ENCODE measurements around the gene SLC2A14. TPM values are rescaled to one million over a fixed set of nuclear protein-coding genes. Genes with fewer than 3 reads are reported as not detected.
A peak's percentile ranks its signal among the peaks of the same experiment; 100 is the strongest.
"Not testable (repeated sequence)": the region's sequence is repeated elsewhere in the genome, so short reads cannot be mapped to it uniquely, and the experiment has no call there.

Gene SLC2A14
- total RNA-seq, 1 donor = under 0.01 TPM

- no peaks in the 10 kb centered on the region for H3K9me3 ChIP-seq (ENCODE audit: low read depth, low read length)
- no peaks in the 10 kb centered on the region for H3K27me3 ChIP-seq (ENCODE audit: insufficient read depth, low read length)
- no peaks in the 10 kb centered on the region for H3K36me3 ChIP-seq (ENCODE audit: insufficient read depth, low read length)
- no peak overlapping the region for H3K4me2 ChIP-seq (ENCODE audit: insufficient read depth, low read length)
- no peak overlapping the region for H3K4me3 ChIP-seq (ENCODE audit: insufficient read depth, low read length)
- no peak overlapping the region for H3K27ac ChIP-seq (ENCODE audit: low read depth, low read length)
- H3K4me1 ChIP-seq (ENCODE audit: insufficient read depth, low read length) = peaks cover 10% of the 10 kb centered on the region
- peak; percentile 83 for DNase-seq (ENCODE audit: insufficient read length, low spot score, missing footprints)
- H2AFZ ChIP-seq (ENCODE audit: low read length) = no peak overlapping the region
- no peaks in the 10 kb centered on the region for H3K79me2 ChIP-seq (ENCODE audit: insufficient read depth, low read length)
- TF ChIP-seq, protein P1, sequence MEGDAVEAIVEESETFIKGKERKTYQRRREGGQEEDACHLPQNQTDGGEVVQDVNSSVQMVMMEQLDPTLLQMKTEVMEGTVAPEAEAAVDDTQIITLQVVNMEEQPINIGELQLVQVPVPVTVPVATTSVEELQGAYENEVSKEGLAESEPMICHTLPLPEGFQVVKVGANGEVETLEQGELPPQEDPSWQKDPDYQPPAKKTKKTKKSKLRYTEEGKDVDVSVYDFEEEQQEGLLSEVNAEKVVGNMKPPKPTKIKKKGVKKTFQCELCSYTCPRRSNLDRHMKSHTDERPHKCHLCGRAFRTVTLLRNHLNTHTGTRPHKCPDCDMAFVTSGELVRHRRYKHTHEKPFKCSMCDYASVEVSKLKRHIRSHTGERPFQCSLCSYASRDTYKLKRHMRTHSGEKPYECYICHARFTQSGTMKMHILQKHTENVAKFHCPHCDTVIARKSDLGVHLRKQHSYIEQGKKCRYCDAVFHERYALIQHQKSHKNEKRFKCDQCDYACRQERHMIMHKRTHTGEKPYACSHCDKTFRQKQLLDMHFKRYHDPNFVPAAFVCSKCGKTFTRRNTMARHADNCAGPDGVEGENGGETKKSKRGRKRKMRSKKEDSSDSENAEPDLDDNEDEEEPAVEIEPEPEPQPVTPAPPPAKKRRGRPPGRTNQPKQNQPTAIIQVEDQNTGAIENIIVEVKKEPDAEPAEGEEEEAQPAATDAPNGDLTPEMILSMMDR (IDR thresholded peaks at IDR 0.05; ENCODE audit: extremely low read depth, low read depth, low read length) = peak; percentile 98
- H4K20me1 ChIP-seq (ENCODE audit: insufficient read depth, low read length) = no peaks in the 10 kb centered on the region
Measured at GRCh38 chr12:7806863-7807487, 65.7 kb downstream of the SLC2A14 start.

- DNase-seq (ENCODE audit: insufficient read length, low spot score, missing footprints) = not testable (repeated sequence)
Measured at GRCh38 chr12:7806319-7806718, 66.4 kb downstream of the SLC2A14 start.

GRCh38 chr12:7801460-7801859 is 71.3 kb downstream of the SLC2A14 start:
- H3K27ac ChIP-seq (ENCODE audit: low read depth, low read length) = no peak overlapping the region
- H3K4me1 ChIP-seq (ENCODE audit: insufficient read depth, low read length) = peaks cover 9% of the 10 kb centered on the region
- DNase-seq (ENCODE audit: insufficient read length, low spot score, missing footprints) = no peak
- H3K4me2 ChIP-seq (ENCODE audit: insufficient read depth, low read length) = no peak overlapping the region
- H3K79me2 ChIP-seq (ENCODE audit: insufficient read depth, low read length) = no peaks in the 10 kb centered on the region
- no peak overlapping the region for H2AFZ ChIP-seq (ENCODE audit: low read length)
- H3K9me3 ChIP-seq (ENCODE audit: low read depth, low read length) = no peaks in the 10 kb centered on the region
- no peaks in the 10 kb centered on the region for H3K36me3 ChIP-seq (ENCODE audit: insufficient read depth, low read length)
- TF ChIP-seq, protein P1 (IDR thresholded peaks at IDR 0.05; ENCODE audit: extremely low read depth, low read depth, low read length) = no peak
- H4K20me1 ChIP-seq (ENCODE audit: insufficient read depth, low read length) = no peaks in the 10 kb centered on the region
- no peaks in the 10 kb centered on the region for H3K27me3 ChIP-seq (ENCODE audit: insufficient read depth, low read length)
- no peak overlapping the region for H3K4me3 ChIP-seq (ENCODE audit: insufficient read depth, low read length)

More at GRCh38 chr12:7806319-7806718, 66.4 kb downstream of the SLC2A14 start:
- H3K4me3 ChIP-seq (ENCODE audit: insufficient read depth, low read length); H3K4me1 ChIP-seq (ENCODE audit: insufficient read depth, low read length); H3K36me3 ChIP-seq (ENCODE audit: insufficient read depth, low read length); H3K4me2 ChIP-seq (ENCODE audit: insufficient read depth, low read length); H3K79me2 ChIP-seq (ENCODE audit: insufficient read depth, low read length); H2AFZ ChIP-seq (ENCODE audit: low read length); H3K27ac ChIP-seq (ENCODE audit: low read depth, low read length); H3K27me3 ChIP-seq (ENCODE audit: insufficient read depth, low read length); H4K20me1 ChIP-seq (ENCODE audit: insufficient read depth, low read length); H3K9me3 ChIP-seq (ENCODE audit: low read depth, low read length): not testable (repeated sequence)

- H3K9me3 ChIP-seq (ENCODE audit: low read depth, low read length); H3K4me3 ChIP-seq (ENCODE audit: insufficient read depth, low read length); H3K27me3 ChIP-seq (ENCODE audit: insufficient read depth, low read length); DNase-seq (ENCODE audit: insufficient read length, low spot score, missing footprints); H3K4me1 ChIP-seq (ENCODE audit: insufficient read depth, low read length); H3K36me3 ChIP-seq (ENCODE audit: insufficient read depth, low read length); H3K79me2 ChIP-seq (ENCODE audit: insufficient read depth, low read length); H4K20me1 ChIP-seq (ENCODE audit: insufficient read depth, low read length); H3K4me2 ChIP-seq (ENCODE audit: insufficient read depth, low read length); H3K27ac ChIP-seq (ENCODE audit: low read depth, low read length): not testable (repeated sequence)
- H2AFZ ChIP-seq (ENCODE audit: low read length) = peak overlapping the region; percentile 22
Measured at GRCh38 chr12:7798750-7799308, 73.9 kb downstream of the SLC2A14 start.

DNA sequence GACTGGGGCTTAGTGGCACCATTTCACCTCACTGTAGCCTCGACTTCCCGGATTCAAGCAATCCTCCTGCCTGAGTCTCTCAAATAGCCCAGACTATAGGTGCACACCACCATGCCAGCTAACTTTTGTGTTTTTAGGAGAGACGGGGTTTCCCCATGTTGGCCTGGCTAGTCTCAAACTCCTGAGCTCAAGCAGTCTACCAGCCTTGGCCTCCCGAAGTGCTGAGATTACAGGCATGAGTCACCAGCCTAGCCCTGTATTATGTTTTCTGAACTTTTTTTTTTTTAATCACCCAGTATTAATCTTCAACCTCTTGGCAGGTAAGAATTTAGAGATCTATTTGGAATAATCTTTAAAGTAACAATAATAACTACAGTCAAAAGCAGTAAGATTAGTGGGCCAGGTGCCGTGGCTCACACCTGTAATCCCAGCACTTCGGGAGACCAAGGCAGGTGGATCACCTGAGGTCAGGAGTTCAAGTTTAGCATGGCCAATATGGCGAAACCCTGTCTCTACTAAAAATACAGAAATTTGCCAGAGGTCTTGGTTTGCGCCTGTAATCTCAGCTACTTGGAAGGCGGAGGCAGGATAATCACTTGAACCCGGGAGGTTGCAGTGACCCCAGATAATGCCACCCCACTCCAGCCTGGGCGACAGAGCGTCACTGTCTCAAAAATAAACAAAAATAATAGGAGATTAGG is 74.9 kb downstream of the SLC2A14 start:
- Histone ChIP-seq H3K27me3 (ENCODE audit: insufficient read depth, low read length) (no peaks in the 10 kb centered on the region), H3K9me3 (ENCODE audit: low read depth, low read length) (no peaks in the 10 kb centered on the region), H4K20me1 (ENCODE audit: insufficient read depth, low read length) (no peaks in the 10 kb centered on the region), H3K4me3 (ENCODE audit: insufficient read depth, low read length) (no peak overlapping the region), H3K4me2 (ENCODE audit: insufficient read depth, low read length) (no peak overlapping the region), H3K79me2 (ENCODE audit: insufficient read depth, low read length) (no peaks in the 10 kb centered on the region), H2AFZ (ENCODE audit: low read length) (peak overlapping the region; percentile 15), H3K27ac (ENCODE audit: low read depth, low read length) (no peak overlapping the region), H3K4me1 (ENCODE audit: insufficient read depth, low read length) (no peaks in the 10 kb centered on the region), H3K36me3 (ENCODE audit: insufficient read depth, low read length) (no peaks in the 10 kb centered on the region)
- no peak for DNase-seq (ENCODE audit: insufficient read length, low spot score, missing footprints)
- TF ChIP-seq, protein P1 (IDR thresholded peaks at IDR 0.05; ENCODE audit: extremely low read depth, low read depth, low read length) = no peak

- not testable (repeated sequence) for H4K20me1 ChIP-seq (ENCODE audit: insufficient read depth, low read length); H3K79me2 ChIP-seq (ENCODE audit: insufficient read depth, low read length); H3K4me3 ChIP-seq (ENCODE audit: insufficient read depth, low read length); DNase-seq (ENCODE audit: insufficient read length, low spot score, missing footprints); H3K4me1 ChIP-seq (ENCODE audit: insufficient read depth, low read length); H3K27me3 ChIP-seq (ENCODE audit: insufficient read depth, low read length); H3K4me2 ChIP-seq (ENCODE audit: insufficient read depth, low read length); H3K27ac ChIP-seq (ENCODE audit: low read depth, low read length); H3K36me3 ChIP-seq (ENCODE audit: insufficient read depth, low read length); H2AFZ ChIP-seq (ENCODE audit: low read length); H3K9me3 ChIP-seq (ENCODE audit: low read depth, low read length)
Measured at GRCh38 chr12:7797269-7797668, 75.4 kb downstream of the SLC2A14 start.

Measured in osteoblast (primary cell).